Measurements from ENCODE around the gene IGSF21.

The IGSF21 gene

DNA sequence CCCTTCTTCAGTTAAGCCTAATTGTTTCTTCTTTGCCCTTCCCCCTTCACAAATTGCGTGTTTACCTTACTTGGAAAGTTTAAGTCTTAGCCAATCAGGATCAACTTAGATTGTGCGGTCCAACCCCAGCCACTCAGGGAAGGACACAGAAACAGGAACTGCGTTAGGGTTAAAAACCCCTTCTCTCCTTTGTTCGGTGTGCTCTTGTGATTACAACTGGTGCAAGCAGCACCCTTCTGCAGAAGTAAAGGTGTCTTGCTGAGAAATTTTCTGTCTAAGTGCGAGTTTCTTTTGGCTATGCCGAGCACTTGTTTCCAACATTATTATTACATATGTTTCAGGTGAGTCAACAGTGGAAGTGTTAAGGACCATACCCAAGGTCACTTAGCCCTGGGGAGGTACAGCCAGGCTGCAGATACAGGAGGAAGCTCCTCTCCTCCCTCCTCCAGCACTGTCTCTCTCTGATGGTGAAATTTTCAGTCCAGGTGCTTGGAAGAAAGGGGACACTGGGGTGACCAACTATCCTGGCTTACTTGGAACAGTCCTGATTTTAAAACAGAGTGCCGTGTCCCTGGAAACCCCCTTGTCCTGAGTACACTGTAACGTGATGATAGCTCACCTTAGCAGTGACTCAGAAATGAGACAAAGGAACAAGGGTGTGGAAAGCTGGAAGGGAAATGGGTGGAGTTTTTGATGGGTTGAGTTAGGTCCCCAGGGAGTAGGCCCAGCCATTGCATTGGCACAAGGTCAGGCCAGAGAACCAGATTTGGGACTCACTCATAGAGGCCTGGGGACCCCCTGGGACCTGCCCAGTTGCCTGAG, 304.4 kb downstream of the IGSF21 start:
- no peak overlapping the region for H3K4me3 ChIP-seq (replicated peaks; ENCODE audit: insufficient read depth, low read length)
- H3K27ac ChIP-seq (replicated peaks): no peak overlapping the region
- no peak for DNase-seq (ENCODE audit: low read depth in 1 of 2, low spot score in 1 of 2)
- H3K27me3 ChIP-seq (ENCODE audit: insufficient read depth, poor library complexity, severe bottlenecking): no peaks in the 10 kb centered on the region
- TF ChIP-seq, protein P1, sequence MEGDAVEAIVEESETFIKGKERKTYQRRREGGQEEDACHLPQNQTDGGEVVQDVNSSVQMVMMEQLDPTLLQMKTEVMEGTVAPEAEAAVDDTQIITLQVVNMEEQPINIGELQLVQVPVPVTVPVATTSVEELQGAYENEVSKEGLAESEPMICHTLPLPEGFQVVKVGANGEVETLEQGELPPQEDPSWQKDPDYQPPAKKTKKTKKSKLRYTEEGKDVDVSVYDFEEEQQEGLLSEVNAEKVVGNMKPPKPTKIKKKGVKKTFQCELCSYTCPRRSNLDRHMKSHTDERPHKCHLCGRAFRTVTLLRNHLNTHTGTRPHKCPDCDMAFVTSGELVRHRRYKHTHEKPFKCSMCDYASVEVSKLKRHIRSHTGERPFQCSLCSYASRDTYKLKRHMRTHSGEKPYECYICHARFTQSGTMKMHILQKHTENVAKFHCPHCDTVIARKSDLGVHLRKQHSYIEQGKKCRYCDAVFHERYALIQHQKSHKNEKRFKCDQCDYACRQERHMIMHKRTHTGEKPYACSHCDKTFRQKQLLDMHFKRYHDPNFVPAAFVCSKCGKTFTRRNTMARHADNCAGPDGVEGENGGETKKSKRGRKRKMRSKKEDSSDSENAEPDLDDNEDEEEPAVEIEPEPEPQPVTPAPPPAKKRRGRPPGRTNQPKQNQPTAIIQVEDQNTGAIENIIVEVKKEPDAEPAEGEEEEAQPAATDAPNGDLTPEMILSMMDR (IDR thresholded peaks at IDR 0.05; ENCODE audit: insufficient read depth, low read length): no peak
- TF ChIP-seq POLR2AphosphoS5 (IDR thresholded peaks at IDR 0.05; ENCODE audit: low read depth) (no peak), SPI1 (IDR thresholded peaks at IDR 0.05; ENCODE audit: borderline replicate concordance, low read depth) (no peak), GABPA (IDR thresholded peaks at IDR 0.05; ENCODE audit: low read depth) (no peak)
- TF ChIP-seq, protein P2, sequence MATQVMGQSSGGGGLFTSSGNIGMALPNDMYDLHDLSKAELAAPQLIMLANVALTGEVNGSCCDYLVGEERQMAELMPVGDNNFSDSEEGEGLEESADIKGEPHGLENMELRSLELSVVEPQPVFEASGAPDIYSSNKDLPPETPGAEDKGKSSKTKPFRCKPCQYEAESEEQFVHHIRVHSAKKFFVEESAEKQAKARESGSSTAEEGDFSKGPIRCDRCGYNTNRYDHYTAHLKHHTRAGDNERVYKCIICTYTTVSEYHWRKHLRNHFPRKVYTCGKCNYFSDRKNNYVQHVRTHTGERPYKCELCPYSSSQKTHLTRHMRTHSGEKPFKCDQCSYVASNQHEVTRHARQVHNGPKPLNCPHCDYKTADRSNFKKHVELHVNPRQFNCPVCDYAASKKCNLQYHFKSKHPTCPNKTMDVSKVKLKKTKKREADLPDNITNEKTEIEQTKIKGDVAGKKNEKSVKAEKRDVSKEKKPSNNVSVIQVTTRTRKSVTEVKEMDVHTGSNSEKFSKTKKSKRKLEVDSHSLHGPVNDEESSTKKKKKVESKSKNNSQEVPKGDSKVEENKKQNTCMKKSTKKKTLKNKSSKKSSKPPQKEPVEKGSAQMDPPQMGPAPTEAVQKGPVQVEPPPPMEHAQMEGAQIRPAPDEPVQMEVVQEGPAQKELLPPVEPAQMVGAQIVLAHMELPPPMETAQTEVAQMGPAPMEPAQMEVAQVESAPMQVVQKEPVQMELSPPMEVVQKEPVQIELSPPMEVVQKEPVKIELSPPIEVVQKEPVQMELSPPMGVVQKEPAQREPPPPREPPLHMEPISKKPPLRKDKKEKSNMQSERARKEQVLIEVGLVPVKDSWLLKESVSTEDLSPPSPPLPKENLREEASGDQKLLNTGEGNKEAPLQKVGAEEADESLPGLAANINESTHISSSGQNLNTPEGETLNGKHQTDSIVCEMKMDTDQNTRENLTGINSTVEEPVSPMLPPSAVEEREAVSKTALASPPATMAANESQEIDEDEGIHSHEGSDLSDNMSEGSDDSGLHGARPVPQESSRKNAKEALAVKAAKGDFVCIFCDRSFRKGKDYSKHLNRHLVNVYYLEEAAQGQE (IDR thresholded peaks at IDR 0.05; ENCODE audit: insufficient replicate concordance, low read depth): no peak

DNA sequence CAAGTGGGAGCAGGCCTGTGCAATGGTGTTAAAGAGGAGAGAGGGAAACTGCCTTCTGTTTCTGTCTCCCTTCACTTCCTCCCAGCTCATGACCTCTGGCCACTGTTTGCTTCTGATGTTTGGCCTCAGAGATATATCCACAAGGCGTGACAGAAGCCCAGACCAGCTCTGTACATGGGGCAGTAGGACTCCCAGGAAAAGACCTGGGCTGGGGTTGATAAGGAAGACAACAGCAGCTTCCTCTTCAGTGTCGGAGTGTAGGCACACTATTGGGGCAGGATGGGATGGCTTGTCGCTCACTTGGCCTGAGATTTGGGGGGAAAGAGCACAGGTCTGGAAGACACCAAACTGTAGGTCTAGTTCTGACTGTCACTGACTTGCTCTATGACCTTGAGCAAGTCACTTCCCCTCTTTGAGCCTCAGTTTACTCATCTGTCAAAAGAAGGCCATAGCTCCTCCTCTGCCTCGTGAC, 305.3 kb downstream of the IGSF21 start:
- H3K27ac ChIP-seq (replicated peaks): no peak overlapping the region
- H3K4me3 ChIP-seq (replicated peaks; ENCODE audit: insufficient read depth, low read length): no peak overlapping the region
- TF ChIP-seq SPI1 (IDR thresholded peaks at IDR 0.05; ENCODE audit: borderline replicate concordance, low read depth) (no peak), POLR2AphosphoS5 (IDR thresholded peaks at IDR 0.05; ENCODE audit: low read depth) (no peak), GABPA (IDR thresholded peaks at IDR 0.05; ENCODE audit: low read depth) (no peak)
- TF ChIP-seq, protein P2 (IDR thresholded peaks at IDR 0.05; ENCODE audit: insufficient replicate concordance, low read depth): no peak
- TF ChIP-seq, protein P1 (IDR thresholded peaks at IDR 0.05; ENCODE audit: insufficient read depth, low read length): no peak
- DNase-seq (ENCODE audit: low read depth in 1 of 2, low spot score in 1 of 2): no peak
- H3K27me3 ChIP-seq (ENCODE audit: insufficient read depth, poor library complexity, severe bottlenecking): no peaks in the 10 kb centered on the region

- Histone ChIP-seq H3K27ac (replicated peaks) (no peak overlapping the region), H3K4me3 (replicated peaks; ENCODE audit: insufficient read depth, low read length) (no peak overlapping the region), H3K27me3 (ENCODE audit: insufficient read depth, poor library complexity, severe bottlenecking) (no peaks in the 10 kb centered on the region)
- no peak for DNase-seq (ENCODE audit: low read depth in 1 of 2, low spot score in 1 of 2)
- TF ChIP-seq SPI1 (IDR thresholded peaks at IDR 0.05; ENCODE audit: borderline replicate concordance, low read depth): no peak
- TF ChIP-seq, protein P2 (IDR thresholded peaks at IDR 0.05; ENCODE audit: insufficient replicate concordance, low read depth): no peak
- TF ChIP-seq, protein P1 (IDR thresholded peaks at IDR 0.05; ENCODE audit: insufficient read depth, low read length): no peak
- no peak for TF ChIP-seq POLR2AphosphoS5 (IDR thresholded peaks at IDR 0.05; ENCODE audit: low read depth)
- no peak for TF ChIP-seq GABPA (IDR thresholded peaks at IDR 0.05; ENCODE audit: low read depth)
These were observed 306.1 kb downstream of the IGSF21 start for GRCh38 chr1:18413541-18414305.
